Sigmoid colon (tissue), 4 donors: Measurements from ENCODE around the gene AP5B1.

Source experiments
- CTCF ChIP-seq, 4 experiments: fragments of 450-650 bp in 3 of 4; fragments of 200-600 bp in 1 of 4; IDR thresholded peaks; one replicate each; pipeline ENCODE4 v1.5.1; 2016 to 2019; ENCODE audit warnings: antibody characterized with exemption in 4 of 4, mild to moderate bottlenecking in 3 of 4, moderate library complexity in 2 of 4
- POLR2A ChIP-seq, 2 donors: fragments of 450-650 bp; IDR thresholded peaks; one replicate each; pipeline ENCODE4 v1.6.1; 2016; ENCODE audit warnings: antibody characterized with exemption in 2 of 2, mild to moderate bottlenecking in 2 of 2, moderate library complexity in 2 of 2
- POLR2AphosphoS5 ChIP-seq, 4 donors: sonication (generic); formaldehyde crosslinking; IDR thresholded peaks; one replicate each; pipeline ENCODE4 v1.6.1; 2017; ENCODE audit warnings: antibody characterized with exemption in 4 of 4

- TF ChIP-seq CTCF (IDR thresholded peaks at IDR 0.05) (no peak), POLR2A (IDR thresholded peaks at IDR 0.05) (no peak), POLR2AphosphoS5 (IDR thresholded peaks at IDR 0.05) (no peak)
These were observed 23.2 kb upstream of the AP5B1 start for GRCh38 chr11:65803797-65804492.
